Panc1 (cell line): ENCODE measurements around the gene FAM151B. TPM values are rescaled to one million over a fixed set of nuclear protein-coding genes. Genes with fewer than 3 reads are reported as not detected.

Experiments used
- ATAC-seq: fragments of 200-7000 bp; cut with Tn5 transposase; 2 replicates; pipeline ENCODE4 v1.9.1; 2020; ENCODE audit warnings: mild to moderate bottlenecking, moderate library complexity
- BruUV-seq: library from RNA; stranded (reverse); fragments of 400-500 nt; replicated peaks from 2 replicates; lab custom pipeline; 2021; lab: Mats Ljungman, UMichigan
- CTCF ChIA-PET: fragments of 300-600 bp; sonication (Branson Sonifier 250); formaldehyde crosslinking; loops from one replicate; lab custom pipeline; 2022; ENCODE audit warnings: antibody characterized with exemption; lab: Charles Lee
- POLR2A ChIA-PET: fragments of 300-600 bp; sonication (Branson Sonifier 250); formaldehyde crosslinking; loops from one replicate; lab custom pipeline; 2022; ENCODE audit warnings: antibody characterized with exemption; lab: Charles Lee
- DNase-seq: peaks from one replicate; pipeline ENCODE4 v3.0.0-alpha.2; 2010; ENCODE audit warnings: low read depth, low spot score
- H3K27ac ChIP-seq: 2 replicates; pipeline ENCODE4 v1.5.1; 2011; ENCODE audit warnings: mild to moderate bottlenecking, low read length, inconsistent platforms
- H3K27me3 ChIP-seq: fragments of 200-500 bp; sonication (Bioruptor generic); 2 replicates; pipeline ENCODE4 v1.6.0; 2014; ENCODE audit warnings: low read length, inconsistent platforms; ENCODE audit not compliant: control insufficient read depth, insufficient read depth
- H3K36me3 ChIP-seq: fragments of 200-500 bp; sonication (Bioruptor generic); 2 replicates; pipeline ENCODE4 v1.5.1; 2014; ENCODE audit warnings: inconsistent platforms, mild to moderate bottlenecking, low read length, moderate library complexity; ENCODE audit not compliant: control insufficient read depth, insufficient read depth
- H3K4me1 ChIP-seq: 2 replicates; pipeline ENCODE4 v1.5.1; 2011; ENCODE audit warnings: inconsistent platforms, mild to moderate bottlenecking, low read length, moderate library complexity; ENCODE audit not compliant: control insufficient read depth, insufficient read depth
- H3K4me3 ChIP-seq, 2 experiments: 2 replicates each; pipeline ENCODE4 v1.5.1; 2011 to 2012; ENCODE audit warnings: low read depth in 2 of 2, low read length in 2 of 2, mild to moderate bottlenecking in 2 of 2, inconsistent platforms in 1 of 2, moderate library complexity in 1 of 2
- H3K9me3 ChIP-seq: fragments of 200-500 bp; sonication (Bioruptor generic); 2 replicates; pipeline ENCODE4 v1.5.1; 2014; ENCODE audit warnings: low read depth, mild to moderate bottlenecking, inconsistent platforms, low read length, moderate library complexity; ENCODE audit not compliant: control insufficient read depth, insufficient read depth
- POLR2AphosphoS5 ChIP-seq: IDR thresholded peaks from 2 replicates; pipeline ENCODE4 v1.6.1; 2012; ENCODE audit warnings: mild to moderate bottlenecking, low read depth, low read length, moderate library complexity
- SIN3A ChIP-seq: IDR thresholded peaks from 2 replicates; pipeline ENCODE4 v1.6.1; 2012; ENCODE audit warnings: low read depth, mild to moderate bottlenecking, low read length, moderate library complexity, borderline replicate concordance; ENCODE audit not compliant: insufficient read depth
- TCF7L2 ChIP-seq: IDR thresholded peaks from 2 replicates; pipeline ENCODE4 v1.6.1; 2011; ENCODE audit warnings: mild to moderate bottlenecking, low read depth, low read length, inconsistent platforms
- in situ Hi-C: cut with HindIII; loops from 2 replicates; pipeline ENCODE4 v1.10.0; 2016; ENCODE audit warnings: low sequenced_read_pairs, low pct_unique_long_range_greater_than_20kb
- intact Hi-C: fragments of 100-400 bp; cut with micrococcal nuclease; formaldehyde crosslinking; loops from one replicate; pipeline ENCODE4 v1.10.0; 2022; ENCODE audit not compliant: unreplicated experiment
- total RNA-seq: library from RNA; stranded (reverse); gene quantifications from one replicate; pipeline ENCODE4 v1.2.1, GENCODE V29; 2021; ENCODE audit not compliant: unreplicated experiment
- TF ChIP-seq, protein P1 (sequence below), 2 experiments: IDR thresholded peaks; 2 replicates each; pipeline ENCODE4 v1.6.1; 2011 to 2012; ENCODE audit warnings: low read depth in 2 of 2, control low read depth in 1 of 2, low read length in 1 of 2, mild to moderate bottlenecking in 1 of 2, moderate library complexity in 1 of 2; ENCODE audit not compliant: insufficient read depth in 1 of 2
- TF ChIP-seq, protein P2 (sequence below): fragments of 450-650 bp; IDR thresholded peaks from 2 replicates; pipeline ENCODE4 v1.5.1; 2017; ENCODE audit warnings: mild to moderate bottlenecking

Gene FAM151B
- total RNA-seq, 1 experiment from 2014 or later, result 2.8 TPM

DNA sequence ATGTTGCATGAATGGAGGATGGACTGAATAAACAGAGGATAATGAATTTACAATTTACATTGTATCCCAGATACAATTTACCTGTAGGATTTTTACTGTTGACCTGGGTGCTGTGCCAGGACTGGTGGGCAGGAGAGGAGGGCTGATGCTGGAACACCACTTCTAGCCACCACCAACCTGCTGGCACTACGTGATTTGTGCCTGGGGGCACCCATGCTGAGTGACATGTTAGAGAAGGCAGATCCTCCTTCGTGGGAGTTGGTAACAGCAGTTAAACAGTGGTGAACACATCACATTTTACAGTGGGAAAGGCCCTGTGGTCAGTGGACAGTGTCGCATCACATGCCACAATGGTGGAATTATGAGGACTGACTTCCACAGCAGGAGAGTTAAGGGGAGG is 85.2 kb downstream of the FAM151B start:
- in situ Hi-C loops, result no loop called here
- peaks cover 28% of the 10 kb centered on the region for H3K27me3 ChIP-seq
- intact Hi-C loops, result no loop called here
- 0 out of 2 replicates have a peak, but pooled peaks cover 3% of the 10 kb centered on the region for H3K4me1 ChIP-seq
- DNase-seq (no peak), ATAC-seq (no peak)
- no peaks in the 10 kb centered on the region; the same call in 1 of the 2 replicates for H3K36me3 ChIP-seq
- BruUV-seq, result no TSS peak
- H3K9me3 ChIP-seq, result no peaks in the 10 kb centered on the region
- POLR2A ChIA-PET, result interaction anchor here (0.6 kb wide), 1 partner anchor 15 kb away, joined by 3 read pairs; no protein-coding TSS in a partner anchor
- no peak overlapping the region for H3K27ac ChIP-seq
- CTCF ChIA-PET, result no interaction called here
- H3K4me3 ChIP-seq, result no peak overlapping the region
- TF ChIP-seq, protein P1, sequence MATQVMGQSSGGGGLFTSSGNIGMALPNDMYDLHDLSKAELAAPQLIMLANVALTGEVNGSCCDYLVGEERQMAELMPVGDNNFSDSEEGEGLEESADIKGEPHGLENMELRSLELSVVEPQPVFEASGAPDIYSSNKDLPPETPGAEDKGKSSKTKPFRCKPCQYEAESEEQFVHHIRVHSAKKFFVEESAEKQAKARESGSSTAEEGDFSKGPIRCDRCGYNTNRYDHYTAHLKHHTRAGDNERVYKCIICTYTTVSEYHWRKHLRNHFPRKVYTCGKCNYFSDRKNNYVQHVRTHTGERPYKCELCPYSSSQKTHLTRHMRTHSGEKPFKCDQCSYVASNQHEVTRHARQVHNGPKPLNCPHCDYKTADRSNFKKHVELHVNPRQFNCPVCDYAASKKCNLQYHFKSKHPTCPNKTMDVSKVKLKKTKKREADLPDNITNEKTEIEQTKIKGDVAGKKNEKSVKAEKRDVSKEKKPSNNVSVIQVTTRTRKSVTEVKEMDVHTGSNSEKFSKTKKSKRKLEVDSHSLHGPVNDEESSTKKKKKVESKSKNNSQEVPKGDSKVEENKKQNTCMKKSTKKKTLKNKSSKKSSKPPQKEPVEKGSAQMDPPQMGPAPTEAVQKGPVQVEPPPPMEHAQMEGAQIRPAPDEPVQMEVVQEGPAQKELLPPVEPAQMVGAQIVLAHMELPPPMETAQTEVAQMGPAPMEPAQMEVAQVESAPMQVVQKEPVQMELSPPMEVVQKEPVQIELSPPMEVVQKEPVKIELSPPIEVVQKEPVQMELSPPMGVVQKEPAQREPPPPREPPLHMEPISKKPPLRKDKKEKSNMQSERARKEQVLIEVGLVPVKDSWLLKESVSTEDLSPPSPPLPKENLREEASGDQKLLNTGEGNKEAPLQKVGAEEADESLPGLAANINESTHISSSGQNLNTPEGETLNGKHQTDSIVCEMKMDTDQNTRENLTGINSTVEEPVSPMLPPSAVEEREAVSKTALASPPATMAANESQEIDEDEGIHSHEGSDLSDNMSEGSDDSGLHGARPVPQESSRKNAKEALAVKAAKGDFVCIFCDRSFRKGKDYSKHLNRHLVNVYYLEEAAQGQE (IDR thresholded peaks at IDR 0.05; ENCODE audit: insufficient read depth in 1 of 2, low read depth in 2 of 2, low read length in 1 of 2), result no peak
- no peak for TF ChIP-seq SIN3A
- no peak for TF ChIP-seq POLR2AphosphoS5
- TF ChIP-seq, protein P2, sequence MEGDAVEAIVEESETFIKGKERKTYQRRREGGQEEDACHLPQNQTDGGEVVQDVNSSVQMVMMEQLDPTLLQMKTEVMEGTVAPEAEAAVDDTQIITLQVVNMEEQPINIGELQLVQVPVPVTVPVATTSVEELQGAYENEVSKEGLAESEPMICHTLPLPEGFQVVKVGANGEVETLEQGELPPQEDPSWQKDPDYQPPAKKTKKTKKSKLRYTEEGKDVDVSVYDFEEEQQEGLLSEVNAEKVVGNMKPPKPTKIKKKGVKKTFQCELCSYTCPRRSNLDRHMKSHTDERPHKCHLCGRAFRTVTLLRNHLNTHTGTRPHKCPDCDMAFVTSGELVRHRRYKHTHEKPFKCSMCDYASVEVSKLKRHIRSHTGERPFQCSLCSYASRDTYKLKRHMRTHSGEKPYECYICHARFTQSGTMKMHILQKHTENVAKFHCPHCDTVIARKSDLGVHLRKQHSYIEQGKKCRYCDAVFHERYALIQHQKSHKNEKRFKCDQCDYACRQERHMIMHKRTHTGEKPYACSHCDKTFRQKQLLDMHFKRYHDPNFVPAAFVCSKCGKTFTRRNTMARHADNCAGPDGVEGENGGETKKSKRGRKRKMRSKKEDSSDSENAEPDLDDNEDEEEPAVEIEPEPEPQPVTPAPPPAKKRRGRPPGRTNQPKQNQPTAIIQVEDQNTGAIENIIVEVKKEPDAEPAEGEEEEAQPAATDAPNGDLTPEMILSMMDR, result no peak

GRCh38 chr5:80576383-80576782 is 88.5 kb downstream of the FAM151B start:
- intact Hi-C loops, result no loop called here

More at GRCh38 chr5:80576383-80576782, 88.5 kb downstream of the FAM151B start:
- H3K27me3 ChIP-seq, result peaks cover 26% of the 10 kb centered on the region
- ChIA-PET CTCF (no interaction called here), POLR2A (no interaction called here)
- no peaks in the 10 kb centered on the region for H3K4me1 ChIP-seq
- H3K4me3 ChIP-seq, result no peak overlapping the region
- H3K36me3 ChIP-seq, result no peaks in the 10 kb centered on the region
- H3K27ac ChIP-seq, result no peak overlapping the region
- no peaks in the 10 kb centered on the region for H3K9me3 ChIP-seq
- no peak for ATAC-seq
- no peak for DNase-seq
- TF ChIP-seq, protein P1 (IDR thresholded peaks at IDR 0.05; ENCODE audit: insufficient read depth in 1 of 2, low read depth in 2 of 2, low read length in 1 of 2), result no peak
- TF ChIP-seq, protein P2, result no peak
- TF ChIP-seq SIN3A (no peak), POLR2AphosphoS5 (no peak), TCF7L2 (no peak)
- in situ Hi-C loops, result no loop called here
- no TSS peak for BruUV-seq
